K562 (cell line): ENCODE measurements around the gene ASIC1. TPM values are rescaled to one million over a fixed set of nuclear protein-coding genes. Genes with fewer than 3 reads are reported as not detected.

Source experiments
- ASH1L ChIP-seq: fragments of 450-650 bp; IDR thresholded peaks from 2 replicates; pipeline ENCODE4 v1.6.1; 2018; ENCODE audit warnings: borderline replicate concordance, mild to moderate bottlenecking, low read depth; ENCODE audit not compliant: partially characterized antibody
- CREB1 ChIP-seq, 2 experiments: sonication (generic) in 1 of 2; formaldehyde crosslinking in 1 of 2; IDR thresholded peaks; 2 replicates each; pipeline versions ENCODE4 v1.6.1 to v1.8.0; 2012 to 2022; ENCODE audit warnings: inconsistent platforms in 1 of 2, mild to moderate bottlenecking in 1 of 2, missing genetic modification reagents in 1 of 2, moderate library complexity in 1 of 2
- CTBP1 ChIP-seq: fragments of 450-650 bp; IDR thresholded peaks from 2 replicates; pipeline ENCODE4 v1.6.1; 2016; ENCODE audit warnings: borderline replicate concordance
- CXXC5 ChIP-seq: fragments of 250-450 bp; sonication (Bioruptor Pico); IDR thresholded peaks from 2 replicates; pipeline ENCODE4 v1.8.0; 2022; ENCODE audit warnings: inconsistent platforms, mild to moderate bottlenecking, moderate library complexity
- EP300 ChIP-seq: IDR thresholded peaks from 2 replicates; pipeline ENCODE4 v1.6.1; 2012; ENCODE audit warnings: low read length, improper control_type of control experiment
- LEF1 ChIP-seq: fragments of 450-650 bp; IDR thresholded peaks from 2 replicates; pipeline ENCODE4 v1.6.1; 2016; ENCODE audit warnings: mild to moderate bottlenecking
- MITF ChIP-seq: IDR thresholded peaks from 2 replicates; pipeline ENCODE4 v1.6.1; 2014; ENCODE audit warnings: antibody characterized with exemption
- NFE2L1 ChIP-seq: fragments of 450-650 bp; IDR thresholded peaks from 2 replicates; pipeline ENCODE4 v1.6.1; 2016; ENCODE audit warnings: missing genetic modification characterization, low read depth, mild to moderate bottlenecking, missing compliant biosample characterization, moderate library complexity, borderline replicate concordance
- NFYB ChIP-seq: IDR thresholded peaks from 2 replicates; pipeline ENCODE4 v1.6.1; 2011; ENCODE audit warnings: mild to moderate bottlenecking, moderate library complexity; ENCODE audit not compliant: insufficient read length; ENCODE audit errors: extremely low read depth
- POLR2G ChIP-seq: fragments of 200-400 bp; formaldehyde crosslinking; IDR thresholded peaks from 2 replicates; pipeline ENCODE4 v1.6.1; 2017; ENCODE audit warnings: low read depth, mild to moderate bottlenecking, antibody characterized with exemption, low read length, moderate library complexity
- RBM15 ChIP-seq: fragments of 200-400 bp; formaldehyde crosslinking; IDR thresholded peaks from 2 replicates; pipeline ENCODE4 v1.6.1; 2018; ENCODE audit warnings: mild to moderate bottlenecking, low read length, moderate library complexity; ENCODE audit not compliant: insufficient read depth
- ZNF511 ChIP-seq: sonication (generic); formaldehyde crosslinking; IDR thresholded peaks from 2 replicates; pipeline ENCODE4 v1.8.0; 2022; ENCODE audit warnings: mild to moderate bottlenecking, missing genetic modification reagents
- ZNF699 ChIP-seq: fragments of 250-450 bp; sonication (Bioruptor Pico); IDR thresholded peaks from 2 replicates; pipeline ENCODE4 v1.8.0; 2021; ENCODE audit warnings: mild to moderate bottlenecking, moderate library complexity; ENCODE audit not compliant: insufficient replicate concordance
- polyA plus RNA-seq, 8 experiments: library from polyadenylated mRNA; depleted of rRNA in 4 of 8; stranded (reverse) in 5 of 8; unstranded in 3 of 8; fragments of >200 nt; fragmentation: Nextera tagmentation in 2 of 8; fragmentation: Illumina TruSeq in 1 of 8; extraction: Ambion mirVana in 2 of 8; extraction: Trizol in 1 of 8; gene quantifications; 2 replicates each; pipeline versions ENCODE4 v1.2.1 to v1.2.3, GENCODE V29; 2011 to 2014; ENCODE audit warnings: inconsistent platforms in 1 of 8, missing spikeins in 1 of 8
- total RNA-seq, 7 experiments: library from RNA; depleted of rRNA in 6 of 7; stranded (reverse); fragments of >200 nt in 6 of 7; fragmentation: Illumina TruSeq in 2 of 7; extraction: Trizol in 2 of 7; gene quantifications; 2 replicates each; pipeline versions ENCODE4 v1.2.1 to v1.2.3, GENCODE V29; 2011 to 2021; ENCODE audit warnings: low replicate concordance in 1 of 7
- TF ChIP-seq, protein P1 (sequence below), 3 experiments: IDR thresholded peaks in 2 of 3; conservative IDR thresholded peaks in 1 of 3; 2 replicates each; pipeline ENCODE4 v1.5.1; 2011 to 2012; ENCODE audit warnings: low read length in 3 of 3, mild to moderate bottlenecking in 3 of 3, control low read depth in 2 of 3, improper control_type of control experiment in 1 of 3, inconsistent platforms in 1 of 3, low read depth in 1 of 3, mixed read lengths in 1 of 3, moderate library complexity in 1 of 3; ENCODE audit not compliant: insufficient read depth in 2 of 3
- TF ChIP-seq, protein P2 (sequence below): sonication (generic); formaldehyde crosslinking; IDR thresholded peaks from 2 replicates; pipeline ENCODE4 v1.9.0; 2022; ENCODE audit warnings: mild to moderate bottlenecking, missing genetic modification reagents

The ASIC1 gene
- total and polyA plus RNA-seq, 9 of the 15 experiments (the other 6 are each of a cell fraction or from before 2014, with no cell fraction given) = 0.01 to 1.7 (median 0.45) TPM

DNA sequence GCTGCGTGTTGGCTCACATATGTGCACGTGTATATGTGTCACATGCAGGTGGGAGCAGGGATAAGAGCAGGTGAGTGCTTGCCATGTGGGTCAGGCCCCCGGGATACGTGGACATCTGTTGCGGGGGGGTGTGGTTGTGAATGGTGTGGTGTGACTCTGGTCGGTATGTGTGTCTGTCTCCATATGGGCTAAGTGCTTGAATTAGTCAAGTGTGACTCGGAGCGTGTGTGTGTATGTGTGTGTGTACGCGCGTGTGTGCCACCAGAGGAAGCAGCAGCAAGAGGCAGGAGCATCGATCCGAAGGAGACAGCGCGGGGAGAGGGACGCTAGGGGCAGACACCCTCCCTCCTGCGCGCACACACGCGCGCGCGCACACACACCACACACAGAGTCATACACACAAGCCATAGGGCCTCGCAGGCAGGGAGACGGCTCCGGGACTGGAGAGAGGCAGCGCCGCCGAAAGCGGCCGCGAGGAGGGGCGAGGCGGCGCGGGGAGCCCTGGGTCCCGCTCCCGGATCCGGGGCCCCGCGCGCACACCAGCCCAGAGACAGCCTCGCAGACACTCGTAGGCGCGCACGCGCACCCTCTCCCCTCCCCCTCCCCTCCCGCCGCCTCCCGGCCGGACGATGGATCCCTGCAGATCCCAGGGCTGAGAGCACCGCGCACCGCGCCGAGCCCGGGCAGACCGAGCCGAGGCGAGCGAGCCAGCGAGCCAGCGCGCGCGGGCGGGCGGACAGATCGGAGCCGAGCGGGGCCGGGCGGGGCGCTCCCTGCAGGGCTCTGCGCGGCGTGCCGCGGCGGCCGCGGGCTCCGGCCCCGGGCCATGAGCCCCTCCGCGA, at the start of gene ASIC1 (continued):
- TF ChIP-seq ZNF511 (CRISPR knock-in tag) (no peak), ZNF699 (no peak), CTBP1 (0 out of 2 replicates have a peak, but pooled peaks have one; percentile 46), CXXC5 (peak; percentile 39; the same call in 1 of the 2 replicates), ASH1L (no peak), NFYB (no peak), RBM15 (no peak), MITF (no peak), EP300 (no peak), NFE2L1 (tag) (no peak), LEF1 (no peak), POLR2G (peak; percentile 35; the same call in 1 of the 2 replicates), CREB1 (IDR thresholded peaks at IDR 0.05) (no peak), CREB1 (CRISPR knock-in tag; IDR thresholded peaks at IDR 0.05) (no peak)
- TF ChIP-seq, protein P1, sequence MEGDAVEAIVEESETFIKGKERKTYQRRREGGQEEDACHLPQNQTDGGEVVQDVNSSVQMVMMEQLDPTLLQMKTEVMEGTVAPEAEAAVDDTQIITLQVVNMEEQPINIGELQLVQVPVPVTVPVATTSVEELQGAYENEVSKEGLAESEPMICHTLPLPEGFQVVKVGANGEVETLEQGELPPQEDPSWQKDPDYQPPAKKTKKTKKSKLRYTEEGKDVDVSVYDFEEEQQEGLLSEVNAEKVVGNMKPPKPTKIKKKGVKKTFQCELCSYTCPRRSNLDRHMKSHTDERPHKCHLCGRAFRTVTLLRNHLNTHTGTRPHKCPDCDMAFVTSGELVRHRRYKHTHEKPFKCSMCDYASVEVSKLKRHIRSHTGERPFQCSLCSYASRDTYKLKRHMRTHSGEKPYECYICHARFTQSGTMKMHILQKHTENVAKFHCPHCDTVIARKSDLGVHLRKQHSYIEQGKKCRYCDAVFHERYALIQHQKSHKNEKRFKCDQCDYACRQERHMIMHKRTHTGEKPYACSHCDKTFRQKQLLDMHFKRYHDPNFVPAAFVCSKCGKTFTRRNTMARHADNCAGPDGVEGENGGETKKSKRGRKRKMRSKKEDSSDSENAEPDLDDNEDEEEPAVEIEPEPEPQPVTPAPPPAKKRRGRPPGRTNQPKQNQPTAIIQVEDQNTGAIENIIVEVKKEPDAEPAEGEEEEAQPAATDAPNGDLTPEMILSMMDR (IDR thresholded peaks at IDR 0.05 in 2 of 3, conservative IDR thresholded peaks at IDR 0.05 in 1 of 3; ENCODE audit: insufficient read depth in 2 of 3, low read depth in 1 of 3, low read length in 3 of 3) = 0 out of 6 replicates have a peak, but pooled peaks of 1 of the 3 experiments have one; percentile 10
- TF ChIP-seq, protein P2, sequence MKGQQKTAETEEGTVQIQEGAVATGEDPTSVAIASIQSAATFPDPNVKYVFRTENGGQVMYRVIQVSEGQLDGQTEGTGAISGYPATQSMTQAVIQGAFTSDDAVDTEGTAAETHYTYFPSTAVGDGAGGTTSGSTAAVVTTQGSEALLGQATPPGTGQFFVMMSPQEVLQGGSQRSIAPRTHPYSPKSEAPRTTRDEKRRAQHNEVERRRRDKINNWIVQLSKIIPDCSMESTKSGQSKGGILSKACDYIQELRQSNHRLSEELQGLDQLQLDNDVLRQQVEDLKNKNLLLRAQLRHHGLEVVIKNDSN (CRISPR knock-in tag) = peak; percentile 37
